ENCODE data around the gene INTS7. TPM values are rescaled to one million over a fixed set of nuclear protein-coding genes. Genes with fewer than 3 reads are reported as not detected.

The INTS7 gene
- total and polyA plus RNA-seq, 2 of the 4 experiments (the other 2 are of a cell fraction), result 8.3 to 24.9 TPM

DNA sequence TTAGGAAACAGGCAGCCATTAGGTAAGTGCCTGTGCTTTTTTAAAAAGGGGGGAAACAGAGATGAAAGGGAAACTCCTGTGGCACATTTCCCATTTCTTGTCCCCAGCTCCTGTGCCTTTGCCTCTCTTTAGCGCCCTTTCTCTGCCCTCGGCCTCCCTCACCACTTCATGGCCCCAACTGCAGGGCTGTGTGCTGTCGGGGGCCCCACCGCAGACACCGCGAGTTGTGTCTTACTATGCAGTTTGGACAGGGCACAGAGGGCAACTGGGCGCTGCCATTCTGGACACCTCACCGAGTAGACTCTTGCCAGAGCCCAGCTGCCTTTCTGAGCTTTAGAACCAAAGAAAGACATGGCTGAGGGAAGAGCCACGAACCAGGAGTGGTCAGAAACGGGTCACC is 111.1 kb downstream of the INTS7 start:
- no peak overlapping the region for H2BK20ac ChIP-seq (ENCODE audit: low read depth, low read length)
- 81% methylated on average over 3 of the region's 10 CpGs; no CpG with 5 or more reads in 1 of the 2 experiments for WGBS, 2 experiments (ENCODE audit: extremely low coverage in 2 of 2, insufficient read length in 1 of 2)
- no peak for ATAC-seq (ENCODE audit: low read depth)
- no peak overlapping the region for H3K18ac ChIP-seq (ENCODE audit: low read depth, low read length)
- no peak overlapping the region for H2AFZ ChIP-seq (replicated peaks; ENCODE audit: low read length, poor library complexity)
- H4K8ac ChIP-seq (ENCODE audit: low read depth in 2 of 2, low read length in 2 of 2), result no peak overlapping the region
- no peak overlapping the region for H3K9ac ChIP-seq (ENCODE audit: low read depth, low read length)
- no peaks in the 10 kb centered on the region for H4K20me1 ChIP-seq (ENCODE audit: insufficient read depth, low read length)
- H2AK9ac ChIP-seq (replicated peaks; ENCODE audit: low read depth, low read length, poor library complexity), result no peak overlapping the region
- H3K4me1 ChIP-seq (ENCODE audit: control insufficient read depth, insufficient read depth, low read length), result peaks cover 4% of the 10 kb centered on the region; the same call in 1 of the 2 replicates
- no peak overlapping the region for H3K4me2 ChIP-seq (ENCODE audit: low read depth, low read length)
- no peaks in the 10 kb centered on the region for H3K79me1 ChIP-seq (ENCODE audit: low read depth in 1 of 2, low read length in 2 of 2)
- no TSS peak for BruUV-seq (replicated peaks)
- ChIA-PET POLR2A (ENCODE audit: unreplicated experiment) (no interaction called here), CTCF (no interaction called here)
- H2AK5ac ChIP-seq (ENCODE audit: low read depth, low read length), result no peak overlapping the region
- no peak overlapping the region for H3K56ac ChIP-seq (ENCODE audit: extremely low read depth, insufficient read depth, low read length)
- H3K4me3 ChIP-seq (ENCODE audit: insufficient read depth, low read depth, low read length), result no peak overlapping the region
- dilution Hi-C loops (cut with HindIII; ENCODE audit: low sequenced_read_pairs, unreplicated experiment) (no loop called here), intact Hi-C loops (cut with micrococcal nuclease) (no loop called here), in situ Hi-C loops (cut with MboI; ENCODE audit: low sequenced_read_pairs) (no loop called here)
- H2BK120ac ChIP-seq (ENCODE audit: low read depth, low read length), result no peak overlapping the region
- DNase-seq, result no peak
- H3K9me1 ChIP-seq (ENCODE audit: insufficient read depth, low read length), result peaks cover 2% of the 10 kb centered on the region; the same call in 1 of the 2 replicates
- no peak overlapping the region for H3K14ac ChIP-seq (replicated peaks; ENCODE audit: low read depth, low read length)
- H3K27me3 ChIP-seq (ENCODE audit: control insufficient read depth, insufficient read depth, low read length), result peaks cover 1% of the 10 kb centered on the region; the same call in 1 of the 2 replicates
- H3K27ac ChIP-seq (ENCODE audit: insufficient read depth, low read length), result no peak overlapping the region
- H4K91ac ChIP-seq (ENCODE audit: insufficient read depth, low read depth, low read length), result no peak overlapping the region
- H3K4ac ChIP-seq (ENCODE audit: low read depth, low read length), result no peak overlapping the region
- TF ChIP-seq RCOR1 (IDR thresholded peaks at IDR 0.05; ENCODE audit: insufficient replicate concordance, low read length), result no peak
- no peak for TF ChIP-seq MAFK (IDR thresholded peaks at IDR 0.05; ENCODE audit: low read depth, low read length)
- no peak for TF ChIP-seq RFX5 (IDR thresholded peaks at IDR 0.05; ENCODE audit: low read depth, low read length)
- TF ChIP-seq, protein P1, sequence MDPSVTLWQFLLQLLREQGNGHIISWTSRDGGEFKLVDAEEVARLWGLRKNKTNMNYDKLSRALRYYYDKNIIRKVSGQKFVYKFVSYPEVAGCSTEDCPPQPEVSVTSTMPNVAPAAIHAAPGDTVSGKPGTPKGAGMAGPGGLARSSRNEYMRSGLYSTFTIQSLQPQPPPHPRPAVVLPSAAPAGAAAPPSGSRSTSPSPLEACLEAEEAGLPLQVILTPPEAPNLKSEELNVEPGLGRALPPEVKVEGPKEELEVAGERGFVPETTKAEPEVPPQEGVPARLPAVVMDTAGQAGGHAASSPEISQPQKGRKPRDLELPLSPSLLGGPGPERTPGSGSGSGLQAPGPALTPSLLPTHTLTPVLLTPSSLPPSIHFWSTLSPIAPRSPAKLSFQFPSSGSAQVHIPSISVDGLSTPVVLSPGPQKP (IDR thresholded peaks at IDR 0.05; ENCODE audit: borderline replicate concordance, low read depth, low read length), result no peak
- TF ChIP-seq CEBPB (IDR thresholded peaks at IDR 0.05; ENCODE audit: low read depth, low read length), result no peak
- no peak for TF ChIP-seq RAD21 (IDR thresholded peaks at IDR 0.05; ENCODE audit: low read length)
- TF ChIP-seq CHD1 (IDR thresholded peaks at IDR 0.05; ENCODE audit: low read depth, low read length), result no peak
- no peak for TF ChIP-seq NFE2L2 (IDR thresholded peaks at IDR 0.05; ENCODE audit: low read depth, low read length)
- no peak for TF ChIP-seq FOS (IDR thresholded peaks at IDR 0.05; ENCODE audit: low read depth, low read length)
- TF ChIP-seq MXI1 (IDR thresholded peaks at IDR 0.05; ENCODE audit: borderline replicate concordance, low read depth, low read length), result no peak
- TF ChIP-seq MAZ (IDR thresholded peaks at IDR 0.05; ENCODE audit: borderline replicate concordance, low read depth, low read length), result no peak
- no peak for TF ChIP-seq POLR2A (IDR thresholded peaks at IDR 0.05; ENCODE audit: low read depth, low read length)
- TF ChIP-seq, protein P2, sequence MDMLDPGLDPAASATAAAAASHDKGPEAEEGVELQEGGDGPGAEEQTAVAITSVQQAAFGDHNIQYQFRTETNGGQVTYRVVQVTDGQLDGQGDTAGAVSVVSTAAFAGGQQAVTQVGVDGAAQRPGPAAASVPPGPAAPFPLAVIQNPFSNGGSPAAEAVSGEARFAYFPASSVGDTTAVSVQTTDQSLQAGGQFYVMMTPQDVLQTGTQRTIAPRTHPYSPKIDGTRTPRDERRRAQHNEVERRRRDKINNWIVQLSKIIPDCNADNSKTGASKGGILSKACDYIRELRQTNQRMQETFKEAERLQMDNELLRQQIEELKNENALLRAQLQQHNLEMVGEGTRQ (IDR thresholded peaks at IDR 0.05; ENCODE audit: low read depth, low read length), result no peak
- no peak for TF ChIP-seq SMC3 (IDR thresholded peaks at IDR 0.05; ENCODE audit: low read depth, low read length)
- TF ChIP-seq BHLHE40 (IDR thresholded peaks at IDR 0.05; ENCODE audit: low read depth, low read length), result no peak
- TF ChIP-seq, protein P3, sequence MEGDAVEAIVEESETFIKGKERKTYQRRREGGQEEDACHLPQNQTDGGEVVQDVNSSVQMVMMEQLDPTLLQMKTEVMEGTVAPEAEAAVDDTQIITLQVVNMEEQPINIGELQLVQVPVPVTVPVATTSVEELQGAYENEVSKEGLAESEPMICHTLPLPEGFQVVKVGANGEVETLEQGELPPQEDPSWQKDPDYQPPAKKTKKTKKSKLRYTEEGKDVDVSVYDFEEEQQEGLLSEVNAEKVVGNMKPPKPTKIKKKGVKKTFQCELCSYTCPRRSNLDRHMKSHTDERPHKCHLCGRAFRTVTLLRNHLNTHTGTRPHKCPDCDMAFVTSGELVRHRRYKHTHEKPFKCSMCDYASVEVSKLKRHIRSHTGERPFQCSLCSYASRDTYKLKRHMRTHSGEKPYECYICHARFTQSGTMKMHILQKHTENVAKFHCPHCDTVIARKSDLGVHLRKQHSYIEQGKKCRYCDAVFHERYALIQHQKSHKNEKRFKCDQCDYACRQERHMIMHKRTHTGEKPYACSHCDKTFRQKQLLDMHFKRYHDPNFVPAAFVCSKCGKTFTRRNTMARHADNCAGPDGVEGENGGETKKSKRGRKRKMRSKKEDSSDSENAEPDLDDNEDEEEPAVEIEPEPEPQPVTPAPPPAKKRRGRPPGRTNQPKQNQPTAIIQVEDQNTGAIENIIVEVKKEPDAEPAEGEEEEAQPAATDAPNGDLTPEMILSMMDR (conservative IDR thresholded peaks at IDR 0.05; ENCODE audit: low read depth, low read length), result no peak
- H4K5ac ChIP-seq (ENCODE audit: low read depth, low read length), result no peak overlapping the region
- no peaks in the 10 kb centered on the region for H3K9me3 ChIP-seq (ENCODE audit: control insufficient read depth, insufficient read depth, low read length)
- H3K36me3 ChIP-seq (ENCODE audit: control insufficient read depth, insufficient read depth, low read length), result no peaks in the 10 kb centered on the region
- no peak overlapping the region for H2BK15ac ChIP-seq (ENCODE audit: low read depth, low read length)
- H3K23ac ChIP-seq (ENCODE audit: low read depth, low read length), result no peak overlapping the region
- H2BK5ac ChIP-seq (ENCODE audit: low read depth, low read length, poor library complexity, severe bottlenecking), result no peak overlapping the region

Data from IMR-90 (cell line).